ENCODE results near the gene OLA1. TPM values are rescaled to one million over a fixed set of nuclear protein-coding genes. Genes with fewer than 3 reads are reported as not detected.

OLA1 gene
- total RNA-seq, 1 experiment from 2014 or later, result 182 TPM

- Histone ChIP-seq H3K27me3 (ENCODE audit: low read length) (no peaks in the 10 kb centered on the region), H3F3A (ENCODE audit: low read length, unreplicated experiment) (no peaks in the 10 kb centered on the region), H3K27ac (ENCODE audit: low read length) (no peak overlapping the region), H2AFZ (ENCODE audit: low read length) (no peak overlapping the region), H3K4me3 (ENCODE audit: low read length) (no peak overlapping the region), H3K9ac (ENCODE audit: low read length) (no peak overlapping the region), H3K9me2 (replicated peaks; ENCODE audit: low read length) (no peaks in the 10 kb centered on the region), H3K9me3 (ENCODE audit: low read length) (no peaks in the 10 kb centered on the region), H3K36me3 (ENCODE audit: low read depth, low read length) (no peaks in the 10 kb centered on the region), H4K20me1 (ENCODE audit: low read length) (no peaks in the 10 kb centered on the region), H3K4me1 (ENCODE audit: insufficient read depth, low read length) (peaks cover 9% of the 10 kb centered on the region; the same call in 1 of the 2 replicates), H3K4me2 (ENCODE audit: low read length) (no peak overlapping the region), H3K79me2 (ENCODE audit: low read length) (no peaks in the 10 kb centered on the region)
- CTCF ChIA-PET, result no interaction called here
- DNase-seq (no peak), ATAC-seq (no peak)
- POLR2A ChIA-PET (ENCODE audit: unreplicated experiment), result no interaction called here
- TF ChIP-seq EZH2phosphoT487 (IDR thresholded peaks at IDR 0.05; ENCODE audit: borderline replicate concordance, low read length) (no peak), EZH2 (IDR thresholded peaks at IDR 0.05; ENCODE audit: low read length, unreplicated experiment) (no peak), CTCF (conservative IDR thresholded peaks at IDR 0.05; ENCODE audit: low read depth, low read length) (no peak)
- no TSS peak for BruUV-seq (replicated peaks)
- intact Hi-C loops (cut with micrococcal nuclease), result no loop called here
Observed at GRCh38 chr2:174063492-174064092, 184.7 kb downstream of the OLA1 start.

GRCh38 chr2:174062934-174063333, 185.4 kb downstream of the OLA1 start:
- H4K20me1 ChIP-seq (ENCODE audit: low read length), result no peaks in the 10 kb centered on the region
- no peaks in the 10 kb centered on the region for H3K9me3 ChIP-seq (ENCODE audit: low read length)
- H3K36me3 ChIP-seq (ENCODE audit: low read depth, low read length), result no peaks in the 10 kb centered on the region
- no peaks in the 10 kb centered on the region for H3K9me2 ChIP-seq (replicated peaks; ENCODE audit: low read length)
- ChIA-PET CTCF (no interaction called here), POLR2A (ENCODE audit: unreplicated experiment) (no interaction called here)
- intact Hi-C loops (cut with micrococcal nuclease), result no loop called here
- no peak overlapping the region for H3K4me2 ChIP-seq (ENCODE audit: low read length)
- no peaks in the 10 kb centered on the region for H3K79me2 ChIP-seq (ENCODE audit: low read length)
- no peak overlapping the region for H3K27ac ChIP-seq (ENCODE audit: low read length)
- ATAC-seq, result no peak
- no peak for DNase-seq
- H3K9ac ChIP-seq (ENCODE audit: low read length), result no peak overlapping the region
- H3K27me3 ChIP-seq (ENCODE audit: low read length), result no peaks in the 10 kb centered on the region
- BruUV-seq (replicated peaks), result no TSS peak
- no peak overlapping the region for H2AFZ ChIP-seq (ENCODE audit: low read length)
- H3K4me1 ChIP-seq (ENCODE audit: insufficient read depth, low read length), result peaks cover 9% of the 10 kb centered on the region; the same call in 1 of the 2 replicates
- H3K4me3 ChIP-seq (ENCODE audit: low read length), result no peak overlapping the region
- TF ChIP-seq EZH2 (IDR thresholded peaks at IDR 0.05; ENCODE audit: low read length, unreplicated experiment) (no peak), EZH2phosphoT487 (IDR thresholded peaks at IDR 0.05; ENCODE audit: borderline replicate concordance, low read length) (no peak), CTCF (conservative IDR thresholded peaks at IDR 0.05; ENCODE audit: low read depth, low read length) (no peak)
- no peaks in the 10 kb centered on the region for H3F3A ChIP-seq (ENCODE audit: low read length, unreplicated experiment)

- H3K4me3 ChIP-seq (ENCODE audit: low read length), result no peak overlapping the region
- no peak overlapping the region for H3K9ac ChIP-seq (ENCODE audit: low read length)
- intact Hi-C loops (cut with micrococcal nuclease), result no loop called here
- no peaks in the 10 kb centered on the region for H3K9me2 ChIP-seq (replicated peaks; ENCODE audit: low read length)
- H3K36me3 ChIP-seq (ENCODE audit: low read depth, low read length), result no peaks in the 10 kb centered on the region
- no peaks in the 10 kb centered on the region for H3K79me2 ChIP-seq (ENCODE audit: low read length)
- H2AFZ ChIP-seq (ENCODE audit: low read length), result no peak overlapping the region
- BruUV-seq (replicated peaks), result no TSS peak
- no peaks in the 10 kb centered on the region for H3F3A ChIP-seq (ENCODE audit: low read length, unreplicated experiment)
- no peaks in the 10 kb centered on the region for H3K27me3 ChIP-seq (ENCODE audit: low read length)
- DNase-seq (peak; percentile 24), ATAC-seq (peak; percentile 77)
- CTCF ChIA-PET, result no interaction called here
- peak overlapping the region; percentile 39 for H3K27ac ChIP-seq (ENCODE audit: low read length)
- no peak overlapping the region for H3K4me2 ChIP-seq (ENCODE audit: low read length)
- H4K20me1 ChIP-seq (ENCODE audit: low read length), result no peaks in the 10 kb centered on the region
- POLR2A ChIA-PET (ENCODE audit: unreplicated experiment), result no interaction called here
- H3K4me1 ChIP-seq (ENCODE audit: insufficient read depth, low read length), result peaks cover 9% of the 10 kb centered on the region; the same call in 1 of the 2 replicates
- H3K9me3 ChIP-seq (ENCODE audit: low read length), result no peaks in the 10 kb centered on the region
- no peak for TF ChIP-seq EZH2 (IDR thresholded peaks at IDR 0.05; ENCODE audit: low read length, unreplicated experiment)
- no peak for TF ChIP-seq EZH2phosphoT487 (IDR thresholded peaks at IDR 0.05; ENCODE audit: borderline replicate concordance, low read length)
- TF ChIP-seq CTCF (conservative IDR thresholded peaks at IDR 0.05; ENCODE audit: low read depth, low read length), result no peak
Observed at GRCh38 chr2:174059884-174060244, 188.5 kb downstream of the OLA1 start.

All from PC-3 (cell line).